Fibroblast of lung (primary cell): Measurements from ENCODE around the gene CD276. TPM values are rescaled to one million over a fixed set of nuclear protein-coding genes. Genes with fewer than 3 reads are reported as not detected.

Source experiments
- DNase-seq, 2 donors: peaks; one replicate each; pipeline versions ENCODE4 v3.0.0 to v3.0.0-alpha.2; 2010; ENCODE audit warnings: low read depth in 2 of 2
- H2AFZ ChIP-seq: 2 replicates; pipeline ENCODE4 v1.5.1; 2012; ENCODE audit warnings: low read length, control low read depth, inconsistent platforms
- H3K27ac ChIP-seq: 2 replicates; pipeline ENCODE4 v1.5.1; 2011; ENCODE audit warnings: low read length, control low read depth; ENCODE audit not compliant: insufficient read depth
- H3K27me3 ChIP-seq: 2 replicates; pipeline ENCODE4 v1.5.1; 2011; ENCODE audit warnings: mild to moderate bottlenecking, low read length; ENCODE audit not compliant: control insufficient read depth, insufficient read depth
- H3K36me3 ChIP-seq: 2 replicates; pipeline ENCODE4 v1.5.1; 2011; ENCODE audit warnings: low read length; ENCODE audit not compliant: control insufficient read depth, insufficient read depth
- H3K4me1 ChIP-seq: 2 replicates; pipeline ENCODE4 v1.5.1; 2011; ENCODE audit warnings: low read length; ENCODE audit not compliant: control insufficient read depth, insufficient read depth; ENCODE audit errors: extremely low read depth
- H3K4me2 ChIP-seq: 2 replicates; pipeline ENCODE4 v1.5.1; 2011; ENCODE audit warnings: low read length, control low read depth; ENCODE audit not compliant: insufficient read depth; ENCODE audit errors: extremely low read depth
- H3K4me3 ChIP-seq, 4 experiments: fragments of 200-600 bp in 1 of 4; sonication (generic) in 1 of 4; replicated peaks in 1 of 4; 2 replicates each; pipeline ENCODE4 v1.5.1; 2011 to 2016; ENCODE audit warnings: low read length in 4 of 4, low read depth in 3 of 4, mild to moderate bottlenecking in 3 of 4, control low read depth in 2 of 4, inconsistent platforms in 1 of 4, mixed read lengths in 1 of 4; ENCODE audit not compliant: insufficient read depth in 1 of 4; ENCODE audit errors: control extremely low read depth in 1 of 4
- H3K79me2 ChIP-seq: 2 replicates; pipeline ENCODE4 v1.5.1; 2012; ENCODE audit warnings: mild to moderate bottlenecking, low read length, inconsistent platforms; ENCODE audit not compliant: control insufficient read depth, insufficient read depth
- H3K9ac ChIP-seq: 2 replicates; pipeline ENCODE4 v1.5.1; 2011; ENCODE audit warnings: mild to moderate bottlenecking, low read length, control low read depth; ENCODE audit not compliant: insufficient read depth
- H3K9me3 ChIP-seq: 2 replicates; pipeline ENCODE4 v1.5.1; 2012; ENCODE audit warnings: low read depth, low read length; ENCODE audit not compliant: control insufficient read depth, insufficient read depth
- H4K20me1 ChIP-seq: 2 replicates; pipeline ENCODE4 v1.5.1; 2011; ENCODE audit warnings: low read length; ENCODE audit not compliant: control insufficient read depth, insufficient read depth; ENCODE audit errors: extremely low read depth
- CTCF ChIP-seq, 2 donors: IDR thresholded peaks in 1 of 2; conservative IDR thresholded peaks in 1 of 2; 1 replicate in 1 of 2; 2 replicates in 1 of 2; pipeline ENCODE4 v1.5.1; 2011 to 2012; ENCODE audit warnings: low read length in 2 of 2, control low read depth in 1 of 2, inconsistent platforms in 1 of 2, low read depth in 1 of 2, mild to moderate bottlenecking in 1 of 2
- EZH2 ChIP-seq: IDR thresholded peaks from 2 replicates; pipeline ENCODE4 v1.5.1; 2012; ENCODE audit warnings: low read length, control low read depth, mild to moderate bottlenecking; ENCODE audit errors: missing control alignments
- polyA plus RNA-seq, 2 donors: library from polyadenylated mRNA; depleted of rRNA in 1 of 2; stranded (reverse) in 1 of 2; unstranded in 1 of 2; fragments of >200 nt; gene quantifications; 2 replicates each; pipeline ENCODE4 v1.2.1, GENCODE V29; 2011 to 2012; ENCODE audit warnings: missing spikeins in 1 of 2
- total RNA-seq: library from RNA; depleted of rRNA; stranded (reverse); fragments of >200 nt; gene quantifications from 2 replicates; pipeline ENCODE4 v1.2.1, GENCODE V29; 2014

CD276 gene
- total and polyA plus RNA-seq, 2 donors (not counting 1 experiment from before 2014, with no cell fraction given), result 88.5 to 103 TPM

- Histone ChIP-seq H3K27me3 (no peaks in the 10 kb centered on the region), H4K20me1 (peaks cover 1% of the 10 kb centered on the region), H3K9ac (no peak overlapping the region), H3K4me2 (no peak overlapping the region), H3K4me3 (no peak overlapping the region), H3K27ac (no peak overlapping the region), H3K4me1 (no peaks in the 10 kb centered on the region), H3K79me2 (no peaks in the 10 kb centered on the region), H3K9me3 (no peaks in the 10 kb centered on the region), H2AFZ (no peak overlapping the region), H3K36me3 (peaks cover 34% of the 10 kb centered on the region)
- TF ChIP-seq CTCF (conservative IDR thresholded peaks at IDR 0.05 in 1 of 2, IDR thresholded peaks at IDR 0.05 in 1 of 2; ENCODE audit: low read depth in 1 of 2, low read length in 2 of 2), result no peak
- TF ChIP-seq EZH2, result no peak
- DNase-seq, result no peak
Observed at GRCh38 chr15:73711526-73711925, 27.3 kb downstream of the CD276 start.

- Histone ChIP-seq H3K27me3 (no peaks in the 10 kb centered on the region), H3K4me3 (no peak overlapping the region), H3K9me3 (no peaks in the 10 kb centered on the region), H4K20me1 (peaks cover 1% of the 10 kb centered on the region), H3K36me3 (peaks cover 29% of the 10 kb centered on the region), H3K79me2 (no peaks in the 10 kb centered on the region), H2AFZ (no peak overlapping the region), H3K4me2 (no peak overlapping the region), H3K9ac (no peak overlapping the region), H3K27ac (no peak overlapping the region), H3K4me1 (no peaks in the 10 kb centered on the region)
- DNase-seq, result no peak
- TF ChIP-seq EZH2 (no peak), CTCF (conservative IDR thresholded peaks at IDR 0.05 in 1 of 2, IDR thresholded peaks at IDR 0.05 in 1 of 2; ENCODE audit: low read depth in 1 of 2, low read length in 2 of 2) (no peak)
Observed at GRCh38 chr15:73712107-73712506, 27.9 kb downstream of the CD276 start.

- no peak overlapping the region for H3K27ac ChIP-seq
- H3K79me2 ChIP-seq, result no peaks in the 10 kb centered on the region
- no peak overlapping the region for H3K9ac ChIP-seq
- no peaks in the 10 kb centered on the region for H3K27me3 ChIP-seq
- H3K4me2 ChIP-seq, result no peak overlapping the region
- peaks cover 9% of the 10 kb centered on the region for H3K36me3 ChIP-seq
- no peak overlapping the region for H2AFZ ChIP-seq
- TF ChIP-seq EZH2 (no peak), CTCF (conservative IDR thresholded peaks at IDR 0.05 in 1 of 2, IDR thresholded peaks at IDR 0.05 in 1 of 2; ENCODE audit: low read depth in 1 of 2, low read length in 2 of 2) (no peak)
- DNase-seq, result no peak
- no peak overlapping the region for H3K4me3 ChIP-seq
- no peaks in the 10 kb centered on the region for H4K20me1 ChIP-seq
- H3K9me3 ChIP-seq, result no peaks in the 10 kb centered on the region
- no peaks in the 10 kb centered on the region for H3K4me1 ChIP-seq
Observed at GRCh38 chr15:73714695-73715301, 30.6 kb downstream of the CD276 start.
